DMS79 (cell line): ENCODE measurements around the gene SLC19A1.
"Not testable (repeated sequence)": the region's sequence is repeated elsewhere in the genome, so short reads cannot be mapped to it uniquely, and the experiment has no call there.

Source experiments
- DNase-seq: peaks from one replicate; lab custom pipeline; 2025; lab: John Stamatoyannopoulos, UW

SLC19A1 gene

DNA sequence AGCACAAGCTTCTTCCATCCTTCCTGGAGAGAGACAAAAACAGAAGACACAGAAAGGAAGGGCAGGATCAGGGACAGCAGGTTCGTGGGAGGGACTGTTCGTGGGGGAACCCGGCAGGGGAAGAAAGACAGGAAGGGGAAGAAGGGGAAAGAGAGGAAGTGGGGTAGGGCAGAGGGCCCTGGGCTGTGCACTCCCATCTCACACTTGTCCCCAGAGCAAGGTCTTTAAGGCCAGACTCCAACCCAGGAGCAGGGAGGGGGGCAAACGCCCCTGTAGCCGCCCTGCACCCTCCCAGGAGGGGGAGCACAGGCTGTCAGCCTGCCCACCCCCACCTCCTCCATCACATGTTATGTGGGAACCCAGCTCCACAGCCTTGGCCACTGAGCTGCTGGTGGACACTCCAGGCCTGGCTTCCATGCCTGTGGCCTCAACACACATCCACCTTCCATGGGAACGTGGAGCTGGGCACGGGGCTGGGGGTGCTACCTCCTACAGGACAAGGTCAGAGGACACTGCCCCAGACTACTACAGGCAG is 9.3 kb downstream of the SLC19A1 start:
- DNase-seq: no peak

DNA sequence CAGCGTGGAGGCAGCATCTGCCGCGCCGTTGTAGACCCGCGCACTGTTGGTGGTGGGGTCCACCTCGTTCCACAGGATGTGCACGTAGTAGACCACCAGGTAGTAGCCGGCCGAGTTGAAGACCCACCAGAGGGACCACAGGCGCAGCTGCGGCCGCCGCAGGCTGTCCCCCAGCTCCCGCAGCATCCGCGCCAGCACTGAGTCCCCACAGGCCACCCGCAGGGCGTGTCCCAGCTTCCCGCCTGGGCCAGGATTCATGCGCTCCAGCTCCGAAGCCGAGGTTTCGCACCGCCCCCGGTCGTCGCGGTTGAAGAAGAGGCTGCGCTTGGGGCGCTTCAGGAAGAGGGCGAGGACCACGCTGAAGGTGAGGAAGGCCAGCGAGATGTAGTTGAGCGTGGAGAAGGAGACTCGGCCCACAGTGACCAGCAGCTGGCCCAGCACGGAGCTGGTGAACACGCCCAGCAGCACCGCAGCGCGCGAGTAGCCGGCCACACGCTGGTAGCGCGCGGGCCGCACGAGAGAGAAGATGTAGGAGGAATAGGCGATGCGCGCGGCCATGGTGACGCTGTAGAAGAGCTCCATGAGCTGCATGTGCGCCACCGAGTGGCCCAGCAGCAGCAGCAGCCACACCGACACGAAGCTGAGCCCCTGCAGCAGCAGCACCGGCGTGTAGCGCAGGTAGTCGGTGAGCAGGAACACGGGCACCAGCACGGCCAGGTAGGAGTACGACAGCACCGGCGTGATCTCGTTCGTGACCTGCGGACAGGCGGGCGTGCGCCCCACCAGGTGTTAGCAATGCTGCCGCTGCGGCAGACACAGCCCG is 10.6 kb downstream of the SLC19A1 start:
- DNase-seq: no peak

DNA sequence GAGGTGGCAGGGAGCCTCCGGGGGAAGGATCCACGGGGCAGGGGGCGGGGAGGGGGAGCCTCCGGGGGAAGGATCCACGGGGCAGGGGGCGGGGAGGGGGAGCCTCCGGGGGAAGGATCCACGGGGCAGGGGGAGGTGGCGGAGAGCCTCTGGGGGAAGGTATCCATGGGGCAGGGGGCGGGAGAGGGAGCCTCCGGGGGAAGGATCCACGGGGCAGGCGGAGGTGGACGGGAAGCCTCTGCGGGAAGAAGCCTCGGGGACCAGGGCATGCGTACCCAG is 11.2 kb downstream of the SLC19A1 start:
- not testable (repeated sequence) for DNase-seq

DNA sequence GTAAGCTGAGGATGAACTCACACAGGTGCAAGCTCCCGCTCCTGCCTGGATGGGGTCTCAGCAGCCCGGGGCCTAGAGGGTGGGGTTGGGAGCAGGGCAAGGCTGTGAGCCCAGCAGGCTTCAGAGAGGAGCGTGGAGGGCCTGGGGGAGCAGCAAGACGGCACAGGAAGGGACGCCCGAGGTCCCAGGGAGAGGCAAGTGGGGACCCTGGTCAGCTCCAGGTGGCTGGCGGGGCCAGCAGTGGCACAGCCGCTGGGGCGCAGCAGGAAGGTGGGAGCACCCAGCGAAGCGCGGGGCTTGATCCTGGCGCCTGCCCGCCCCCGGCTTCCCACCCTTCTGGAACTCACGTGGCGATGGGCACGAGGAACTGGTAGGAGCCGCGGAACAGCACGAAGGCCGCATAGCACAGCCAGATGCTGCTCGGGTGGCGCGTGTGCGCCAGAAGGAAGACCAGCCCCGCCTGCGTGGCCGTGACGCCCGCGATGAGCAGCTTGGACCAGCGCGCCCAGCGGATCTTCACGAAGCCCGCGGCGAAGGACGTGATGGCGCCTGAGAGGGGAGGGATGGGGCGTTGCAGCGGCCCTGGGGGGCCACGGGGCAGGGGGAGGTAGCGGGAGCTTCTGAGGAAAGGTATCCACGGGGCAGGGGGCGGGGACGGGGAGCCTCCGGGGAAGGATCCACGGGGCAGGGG is 11.7 kb downstream of the SLC19A1 start:
- DNase-seq: no peak

DNA sequence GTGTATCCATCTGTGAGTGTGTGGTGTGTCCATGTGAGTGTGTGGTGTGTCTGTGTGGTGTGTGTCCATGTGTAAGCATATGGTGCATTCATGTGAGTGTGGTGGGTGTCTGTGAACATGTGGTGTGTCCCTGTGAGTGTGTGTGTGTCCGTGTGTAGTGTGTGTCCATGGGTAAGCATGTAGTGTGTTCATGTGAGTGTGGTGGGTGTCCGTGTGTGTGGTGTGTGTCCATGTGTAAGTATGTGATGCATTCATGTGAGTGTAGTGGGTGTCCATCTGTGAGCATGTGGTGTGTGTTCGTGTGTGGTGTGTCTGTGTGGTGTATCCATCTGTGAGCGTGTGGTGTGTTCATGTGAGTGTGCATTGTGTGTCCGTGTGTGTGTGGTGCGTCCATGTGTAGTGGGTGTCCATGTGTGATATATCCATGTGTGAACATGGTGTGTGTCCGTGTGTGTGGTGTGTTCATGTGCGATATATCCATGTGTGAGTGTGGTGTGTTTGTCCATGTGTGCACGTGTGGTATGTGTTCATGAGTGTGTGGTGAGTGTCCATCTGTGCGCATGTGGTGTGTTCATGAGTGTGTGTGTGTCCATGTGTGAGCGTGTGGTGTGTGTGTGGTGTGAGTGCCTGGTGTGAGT is 12.3 kb downstream of the SLC19A1 start:
- DNase-seq: no peak

DNA sequence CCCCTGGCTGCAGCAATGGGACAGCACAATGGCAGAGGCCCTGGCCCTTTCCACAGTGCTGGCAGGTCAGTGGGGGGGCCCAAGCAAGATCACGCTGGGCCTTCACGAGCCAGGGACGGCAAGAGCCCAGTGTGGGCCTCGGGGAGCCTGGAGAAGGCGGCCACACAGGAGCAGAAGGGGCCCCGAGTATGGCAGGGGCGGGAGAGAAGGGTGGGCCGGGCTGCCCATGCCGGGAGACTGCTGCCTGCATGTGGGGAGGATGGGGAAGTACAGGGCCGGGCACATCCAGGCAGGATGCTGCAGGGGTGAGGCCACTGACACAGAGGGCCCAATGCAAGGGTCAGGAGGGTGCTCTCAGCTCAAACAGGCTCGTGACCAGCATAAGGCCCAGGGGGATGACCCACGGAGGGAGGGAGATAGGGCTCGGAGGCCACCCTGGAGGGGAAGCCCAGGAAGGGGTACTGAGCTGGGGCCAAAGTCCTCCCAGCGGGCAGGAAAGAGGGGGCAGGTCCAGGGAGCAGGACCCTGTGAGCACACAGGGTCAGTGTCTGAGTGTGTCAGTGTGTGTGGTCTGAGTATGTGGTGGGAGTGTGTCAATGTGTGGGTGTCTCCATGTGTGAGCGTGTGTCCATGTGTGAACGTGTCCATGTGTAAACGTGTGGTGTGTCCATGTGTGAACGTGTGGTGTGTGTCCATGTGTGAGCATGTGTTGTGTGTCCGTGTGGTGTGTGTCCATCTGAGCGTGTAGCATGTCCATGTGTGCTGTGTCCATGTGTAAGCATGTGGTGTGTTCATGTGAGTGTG is 13.1 kb downstream of the SLC19A1 start:
- no peak for DNase-seq

DNA sequence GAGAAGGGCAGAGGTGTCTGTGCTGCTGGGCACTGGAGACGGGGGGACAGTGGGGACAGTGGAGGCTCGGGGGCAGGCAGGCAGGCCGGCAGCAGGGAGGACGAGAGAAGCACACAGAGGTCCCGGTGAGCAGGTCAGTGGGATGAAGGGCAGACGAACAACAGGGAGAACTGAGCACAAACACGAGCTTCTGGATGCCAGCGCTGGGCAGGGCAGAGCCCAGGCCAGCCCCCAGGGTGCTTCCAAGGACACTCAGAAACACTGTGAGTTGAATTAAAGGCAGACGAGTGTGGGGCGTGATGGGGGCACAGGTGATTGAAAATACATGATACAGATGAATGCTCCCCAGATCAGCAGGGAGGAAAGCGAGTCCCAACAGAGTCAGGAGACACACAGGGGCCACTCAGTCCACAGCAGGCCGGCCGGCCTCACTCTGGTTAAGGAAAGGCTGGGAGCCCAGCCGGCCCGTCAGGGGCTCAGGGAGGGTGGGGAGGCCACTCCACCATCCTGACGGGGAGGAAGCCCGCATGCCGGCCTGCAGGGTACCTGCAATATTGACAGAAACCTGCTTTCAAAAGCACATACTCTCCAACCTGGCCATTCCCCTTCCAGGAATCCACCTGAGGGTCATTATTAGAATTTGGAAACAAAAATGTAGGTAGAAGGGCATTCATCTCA is 14.1 kb downstream of the SLC19A1 start:
- no peak for DNase-seq

DNA sequence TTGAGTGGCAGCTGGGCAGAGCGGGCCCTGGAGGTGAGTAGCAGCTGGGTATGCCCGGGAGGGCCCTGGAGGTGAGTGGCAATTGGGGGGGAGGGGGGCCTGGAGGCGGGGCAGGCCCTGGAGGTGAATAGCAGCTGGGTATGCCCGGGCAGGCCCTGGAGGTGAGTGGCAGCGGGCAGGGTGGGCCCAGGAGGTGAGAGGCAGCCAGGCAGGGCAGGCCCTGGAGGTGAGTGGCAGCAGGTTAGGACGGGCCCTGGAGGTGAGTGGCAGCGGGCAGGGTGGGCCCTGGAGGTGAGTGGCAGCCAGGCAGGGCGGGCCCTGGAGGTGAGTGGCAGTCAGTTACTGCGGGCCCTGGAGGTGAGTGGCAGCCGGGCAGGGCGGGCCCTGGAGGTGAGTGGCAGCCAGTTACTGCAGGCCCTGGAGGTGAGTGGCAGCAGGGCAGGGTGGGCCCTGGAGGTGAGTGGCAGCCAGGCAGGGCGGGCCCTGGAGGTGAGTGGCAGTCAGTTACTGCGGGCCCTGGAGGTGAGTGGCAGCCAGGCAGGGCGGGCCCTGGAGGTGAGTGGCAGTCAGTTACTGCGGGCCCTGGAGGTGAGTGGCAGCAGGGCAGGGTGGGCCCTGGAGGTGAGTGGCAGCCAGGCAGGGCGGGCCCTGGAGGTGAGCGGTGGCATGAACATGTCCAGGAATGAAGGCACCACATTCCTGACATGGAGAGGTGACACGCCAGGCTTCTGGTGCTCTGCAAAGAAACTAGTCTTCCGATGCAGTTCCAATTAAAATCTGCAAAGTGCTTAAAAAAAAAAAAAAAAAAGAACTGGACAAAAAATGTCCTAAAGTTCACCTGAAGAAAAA is 14.9 kb downstream of the SLC19A1 start:
- not testable (repeated sequence) for DNase-seq

DNA sequence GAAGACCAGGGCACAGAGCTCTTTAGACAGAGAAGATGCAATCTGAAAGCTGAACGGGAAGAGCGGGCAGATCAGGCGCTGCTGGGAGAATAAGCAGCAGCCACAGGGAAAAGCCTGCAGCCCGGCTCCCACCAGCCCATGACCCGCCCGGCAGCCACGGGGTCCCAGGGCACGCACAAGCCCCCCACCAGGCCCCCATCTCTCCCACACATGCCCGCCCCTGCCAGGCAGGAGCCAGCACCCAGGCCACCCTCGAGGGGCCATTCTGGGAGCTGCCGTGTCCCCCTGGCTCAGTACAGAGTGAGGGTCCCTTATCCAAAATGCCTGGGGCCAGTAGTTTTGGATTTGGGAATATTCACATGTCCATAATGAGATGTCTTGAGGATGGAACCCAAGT is 16.3 kb downstream of the SLC19A1 start:
- no peak for DNase-seq

DNA sequence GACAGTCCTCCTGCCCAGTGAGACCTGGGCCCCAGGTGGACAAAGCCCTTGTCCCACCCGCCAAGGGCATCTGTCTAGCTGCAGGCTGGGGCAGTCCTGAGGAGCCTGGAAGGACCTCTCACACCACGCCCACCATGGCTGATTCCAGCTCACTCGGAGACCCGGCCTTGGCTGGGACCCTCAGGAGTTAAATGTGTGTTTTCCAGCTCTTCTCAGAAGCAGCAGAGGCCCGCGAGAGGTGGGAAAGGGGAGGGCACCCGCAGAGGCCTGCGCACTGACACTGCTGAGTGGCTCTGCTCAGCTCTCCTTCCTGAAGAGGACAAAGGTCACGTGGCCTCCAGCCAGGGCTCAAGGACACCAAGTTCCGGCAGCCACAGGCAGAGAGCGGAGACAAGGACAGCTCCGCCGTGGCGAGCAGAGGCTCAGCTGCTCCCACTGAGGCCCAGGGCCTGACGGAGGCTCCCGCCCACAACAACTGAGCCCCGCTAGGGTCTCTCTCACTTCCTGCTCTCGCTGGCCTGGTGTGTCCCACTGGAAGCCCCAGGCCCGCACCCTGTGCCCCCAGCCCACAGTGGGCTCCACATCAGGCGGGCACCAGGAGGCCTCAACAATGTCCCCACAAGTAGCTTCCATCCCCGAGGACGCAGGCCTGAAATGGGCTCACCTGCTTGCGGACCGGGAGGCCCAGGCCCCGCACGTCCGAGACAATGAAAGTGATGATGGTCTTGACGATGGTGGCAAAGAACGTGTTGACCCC is 16.9 kb downstream of the SLC19A1 start:
- DNase-seq: no peak

DNA sequence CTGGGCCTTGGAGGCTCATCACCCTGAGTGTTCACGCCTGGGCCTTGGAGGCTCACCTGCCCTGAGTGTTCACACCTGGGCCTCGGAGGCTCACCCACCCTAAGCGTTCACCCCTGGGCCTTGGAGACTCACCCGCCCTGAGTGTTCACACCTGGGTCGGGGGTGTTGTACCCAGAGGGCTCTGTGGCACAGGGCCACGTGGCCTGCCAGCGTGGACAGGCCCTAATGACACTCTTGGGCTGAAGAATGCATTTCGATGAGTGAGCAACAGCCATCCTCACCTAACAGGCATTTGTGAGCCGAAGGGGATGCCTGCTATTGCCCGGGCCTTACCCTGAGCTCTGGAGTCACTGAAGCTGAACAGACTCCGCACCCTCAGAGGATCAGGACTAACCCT is 17.5 kb downstream of the SLC19A1 start:
- no peak for DNase-seq

DNA sequence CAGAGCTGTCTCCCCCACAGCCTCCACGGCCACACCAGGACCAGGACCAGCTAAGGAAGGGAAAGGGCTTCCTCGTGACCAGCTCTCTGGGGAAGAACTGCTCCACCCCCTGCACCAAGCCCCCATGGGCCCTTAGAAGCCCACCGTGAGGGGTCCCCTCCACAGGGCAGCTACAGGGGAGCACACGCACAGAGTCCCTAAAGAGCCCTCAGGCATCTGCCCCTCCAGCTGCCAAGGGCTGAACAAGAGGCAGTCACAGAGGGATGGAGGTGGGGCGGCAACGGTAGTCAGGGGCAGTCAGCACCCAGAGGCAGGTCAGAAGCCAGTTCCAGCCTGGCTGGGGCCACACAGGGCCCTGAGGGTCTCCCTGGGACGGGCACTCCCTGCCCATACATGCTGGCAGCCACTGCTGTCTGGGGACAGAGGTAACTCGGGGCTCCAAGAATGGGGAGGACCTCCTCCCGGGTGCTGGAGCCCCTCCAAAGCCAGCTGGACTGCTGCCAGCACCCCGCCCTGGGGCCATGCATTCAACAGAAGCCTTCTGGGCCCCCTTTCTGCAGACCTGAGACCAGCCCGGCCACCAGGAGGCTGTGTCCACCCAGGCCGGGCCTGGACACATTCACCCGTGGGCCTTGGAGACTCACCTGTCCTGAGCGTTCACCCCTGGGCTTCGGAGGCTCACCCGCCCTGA is 18.7 kb downstream of the SLC19A1 start:
- DNase-seq: no peak

DNA sequence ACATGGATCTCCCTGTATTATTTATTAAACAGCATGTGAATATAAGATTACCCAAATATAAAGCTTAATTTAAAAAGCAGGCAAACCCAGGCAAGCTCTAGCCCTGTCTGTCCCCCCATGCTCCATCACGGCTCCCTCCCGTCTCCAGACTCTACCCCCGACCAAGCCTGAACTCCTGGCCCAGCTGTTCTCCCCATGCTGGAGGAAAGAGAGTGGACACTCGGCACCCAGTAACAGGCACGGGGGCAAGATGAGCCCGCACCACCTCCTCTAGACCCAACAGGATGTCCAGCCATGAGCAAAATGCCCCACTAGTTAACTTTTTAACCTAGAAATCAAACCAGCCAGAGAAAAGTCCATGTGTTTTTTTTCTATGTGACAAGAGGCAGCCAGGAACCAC is 19.3 kb downstream of the SLC19A1 start:
- no peak for DNase-seq

DNA sequence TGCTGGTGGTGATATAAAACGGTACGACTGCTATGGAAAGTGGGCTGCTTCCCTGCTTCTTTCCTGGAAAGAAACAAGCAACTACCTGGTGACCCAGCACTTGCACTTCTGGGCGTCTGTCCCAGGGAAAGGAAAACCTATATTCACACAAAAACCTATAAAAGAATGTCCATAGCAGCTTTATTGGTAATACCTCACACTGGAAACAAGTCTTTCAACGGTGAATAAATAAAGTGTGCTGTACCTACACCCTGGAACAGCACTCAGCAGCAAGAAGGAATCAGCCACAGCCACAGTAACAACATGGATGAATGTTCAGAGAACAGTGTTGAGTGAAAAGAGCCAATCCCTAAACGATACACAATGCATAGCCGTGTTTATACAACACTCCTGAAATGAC is 19.9 kb downstream of the SLC19A1 start:
- no peak for DNase-seq

DNA sequence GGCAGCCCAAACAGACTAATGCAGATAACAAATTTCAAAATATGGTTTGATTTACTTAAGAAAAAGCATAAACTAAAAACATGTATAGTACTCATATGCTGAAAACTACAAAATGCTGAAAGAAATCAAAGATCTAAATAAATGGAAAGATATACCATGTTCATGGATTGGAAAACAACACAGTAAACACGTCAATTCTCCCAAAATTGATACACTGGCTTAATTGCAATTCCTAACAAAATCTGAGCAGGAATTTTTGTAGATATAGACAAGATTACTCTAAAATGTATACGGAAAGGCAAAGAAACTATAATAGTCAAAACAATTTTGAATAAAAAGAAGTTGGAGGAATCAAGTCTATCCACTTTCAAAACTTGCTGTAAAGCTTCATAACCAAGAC is 21.0 kb downstream of the SLC19A1 start:
- no peak for DNase-seq

DNA sequence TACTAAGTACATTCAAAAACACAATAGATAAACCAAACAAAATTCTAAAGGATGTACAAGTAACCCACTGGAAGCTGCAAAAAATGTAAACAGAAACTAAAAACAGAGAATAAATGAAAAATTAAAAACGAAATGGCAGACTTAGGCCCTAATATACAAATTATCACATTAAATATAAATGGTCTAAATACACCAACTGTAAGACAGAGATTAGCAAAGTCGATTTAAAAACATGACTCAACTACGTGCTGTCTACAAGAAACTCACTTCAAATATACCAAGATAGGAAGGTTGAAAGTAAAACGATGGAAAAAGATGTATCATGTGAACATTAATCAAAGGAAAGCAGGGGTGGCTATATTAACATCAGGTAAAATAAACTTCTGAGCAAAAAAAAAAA is 23.1 kb downstream of the SLC19A1 start:
- no peak for DNase-seq

DNA sequence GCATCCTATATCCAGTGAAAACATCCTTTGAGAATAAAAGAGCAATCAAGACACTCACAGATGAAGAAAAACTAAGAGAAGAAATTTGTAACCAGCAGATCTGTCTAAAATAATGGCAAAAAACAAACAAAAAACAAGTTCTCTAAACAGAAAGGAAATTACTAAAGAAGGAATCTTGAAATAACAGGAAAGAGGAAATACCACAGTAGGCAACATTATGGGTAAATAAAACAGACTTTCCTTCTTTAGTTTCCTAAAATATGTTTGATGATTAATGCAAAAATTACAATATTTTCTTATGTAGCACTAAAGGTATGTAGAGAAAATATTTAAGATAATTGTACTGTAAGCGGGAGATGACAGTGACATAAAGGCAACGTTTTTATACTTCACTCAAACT is 23.5 kb downstream of the SLC19A1 start:
- DNase-seq: no peak

DNA sequence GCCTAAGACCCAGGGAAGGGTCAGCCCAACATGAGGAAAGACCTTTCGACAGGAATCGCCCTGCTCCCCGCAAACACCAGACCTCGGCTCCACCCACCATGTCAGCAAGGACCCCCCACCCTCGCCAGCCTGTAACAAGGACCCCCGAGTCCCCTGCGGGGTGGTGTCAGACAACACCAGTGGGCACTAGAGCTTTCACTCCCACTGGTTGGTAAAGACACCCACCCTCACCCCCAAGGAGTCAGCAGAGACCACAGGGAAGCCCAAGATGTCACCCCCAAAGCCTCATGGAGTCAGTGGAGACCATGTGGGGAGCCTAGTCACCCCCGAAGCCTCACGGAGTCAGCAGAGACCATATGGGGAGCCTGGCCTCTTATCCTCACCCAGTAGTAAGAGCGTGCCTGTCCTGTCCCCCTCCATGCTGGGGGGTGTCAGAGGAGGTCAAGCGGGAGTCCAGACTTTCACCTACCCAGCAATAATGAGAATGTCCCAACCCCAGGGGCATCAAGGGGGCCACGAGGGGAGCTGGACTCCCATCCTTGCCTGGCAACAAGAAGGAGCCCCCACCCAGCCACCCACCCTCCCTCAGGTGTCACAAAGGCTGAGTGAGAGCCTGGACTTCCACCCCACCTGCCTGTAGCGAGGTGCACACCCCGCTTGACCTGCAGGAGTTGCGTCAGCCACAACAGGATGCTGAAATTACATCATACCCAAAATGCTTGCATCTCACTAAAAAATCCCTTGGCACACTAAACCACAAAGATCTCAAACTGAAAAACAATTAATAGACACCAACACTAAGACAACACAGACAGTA is 24.8 kb downstream of the SLC19A1 start:
- DNase-seq: no peak
